ENCODE measurements around the gene DEF6. TPM values are rescaled to one million over a fixed set of nuclear protein-coding genes. Genes with fewer than 3 reads are reported as not detected.

The DEF6 gene
- total and polyA plus RNA-seq, 2 of the 8 experiments (the other 6 are each of a cell fraction or from before 2014, with no cell fraction given), result 3.3 to 4.1 TPM

DNA sequence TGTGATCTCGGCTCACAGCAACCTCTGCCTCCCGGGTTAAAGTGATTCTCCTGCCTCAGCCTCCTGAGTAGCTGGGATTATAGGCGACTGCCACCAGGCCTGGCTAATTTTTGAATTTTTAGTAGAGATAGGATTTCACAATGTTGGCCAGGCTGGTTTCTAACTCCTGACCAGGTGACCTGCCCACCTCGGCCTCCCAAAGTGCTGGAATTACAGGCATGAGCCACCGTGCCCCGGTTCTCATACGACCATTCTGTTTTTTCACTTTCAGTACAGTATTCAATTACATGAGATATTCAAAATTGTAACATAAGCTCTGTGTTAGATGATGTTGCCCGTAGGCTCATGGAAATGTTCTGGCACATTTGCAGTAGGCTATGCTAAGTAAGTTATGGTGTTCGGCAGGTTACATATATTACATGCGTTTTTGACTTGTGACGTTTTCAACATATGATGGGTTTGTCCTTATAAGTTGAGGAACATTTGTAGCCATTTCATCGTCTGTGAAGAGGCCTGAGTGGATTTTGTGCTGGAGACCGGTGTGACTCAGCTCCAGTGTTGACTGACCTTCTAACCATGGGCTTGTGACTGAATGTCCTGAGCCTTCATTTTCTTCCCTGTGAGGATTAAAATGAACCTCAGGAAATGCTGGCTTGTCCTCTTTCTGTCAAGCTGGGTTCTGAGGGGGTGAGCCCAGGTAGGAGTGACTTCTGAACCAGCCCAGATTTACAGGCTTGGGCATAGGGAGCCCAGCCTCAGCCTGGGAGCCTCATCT, 56.9 kb downstream of the DEF6 start:
- no peak overlapping the region for H4K91ac ChIP-seq (replicated peaks; ENCODE audit: insufficient read length, low read length)
- FAIRE-seq (no peak), DNase-seq (ENCODE audit: low read depth in 1 of 2, low spot score in 2 of 2) (no peak)
- no peak overlapping the region for H2BK20ac ChIP-seq (ENCODE audit: low read length)
- H2AK5ac ChIP-seq (ENCODE audit: low read depth, low read length), result no peak overlapping the region
- H3K27ac ChIP-seq (ENCODE audit: low read depth, low read length), result no peak overlapping the region
- no peaks in the 10 kb centered on the region; the same call in 1 of the 2 replicates for H3K79me1 ChIP-seq (ENCODE audit: low read depth, low read length)
- no peaks in the 10 kb centered on the region for H3K27me3 ChIP-seq (replicated peaks in 1 of 4; ENCODE audit: control insufficient read depth in 3 of 4, extremely low read depth in 1 of 4, insufficient read depth in 3 of 4, low read length in 3 of 4)
- no peak overlapping the region for H3K23ac ChIP-seq (ENCODE audit: insufficient read length)
- no peak overlapping the region for H4K8ac ChIP-seq (ENCODE audit: extremely low read depth, insufficient read depth, low read length)
- no peak overlapping the region for H2BK5ac ChIP-seq (ENCODE audit: low read depth, low read length)
- CTCF ChIA-PET (ENCODE audit: partially characterized antibody), result interaction anchor here (0.6 to 1.2 kb wide), 5 partner anchors 11 to 65 kb away, joined by 3 to 4 read pairs (median 3); no protein-coding TSS in a partner anchor
- no peaks in the 10 kb centered on the region for H4K20me1 ChIP-seq (replicated peaks in 1 of 2; ENCODE audit: control insufficient read depth in 1 of 2, insufficient read depth in 2 of 2, low read length in 2 of 2)
- POLR2A ChIA-PET (ENCODE audit: partially characterized antibody), result interaction anchor here (1.2 kb wide), 1 partner anchor 11 kb away, joined by 5 read pairs; no protein-coding TSS in a partner anchor
- no peak overlapping the region for H3K56ac ChIP-seq (replicated peaks; ENCODE audit: insufficient read length, low read depth, low read length)
- no peak overlapping the region for H4K5ac ChIP-seq (ENCODE audit: insufficient read length, low read depth, low read length)
- H2BK120ac ChIP-seq (replicated peaks; ENCODE audit: low read depth, low read length), result no peak overlapping the region
- no peaks in the 10 kb centered on the region for H3K23me2 ChIP-seq (ENCODE audit: low read depth, low read length)
- H3K14ac ChIP-seq (ENCODE audit: insufficient read length), result no peak overlapping the region
- no peak overlapping the region for H2AFZ ChIP-seq (ENCODE audit: low read length)
- no peaks in the 10 kb centered on the region for H3K9me3 ChIP-seq (ENCODE audit: insufficient read depth in 2 of 2, low read depth in 1 of 2, low read length in 1 of 2)
- WGBS, 2 experiments (ENCODE audit: extremely low coverage in 1 of 2, insufficient coverage in 1 of 2, insufficient read length in 1 of 2, insufficient replicate concordance in 2 of 2, low coverage in 1 of 2, low lambda C conversion rate in 2 of 2, missing lambda C conversion rate in 1 of 2), result 91% methylated on average over 13 of the region's 13 CpGs; no CpG with 5 or more reads in 1 of the 2 experiments
- H3K4ac ChIP-seq (replicated peaks; ENCODE audit: insufficient read length, low read depth, low read length), result no peak overlapping the region
- H2BK12ac ChIP-seq (ENCODE audit: low read depth, low read length), result no peak overlapping the region
- H3K4me3 ChIP-seq (ENCODE audit: extremely low read depth in 1 of 4, insufficient read depth in 2 of 4, low read depth in 3 of 4, low read length in 4 of 4), result no peak overlapping the region
- no peak overlapping the region for H3K9ac ChIP-seq (replicated peaks in 1 of 4; ENCODE audit: extremely low read depth in 1 of 4, low read depth in 3 of 4, low read length in 3 of 4)
- H2BK15ac ChIP-seq (ENCODE audit: low read length), result no peak overlapping the region
- no peak overlapping the region for H3K18ac ChIP-seq (ENCODE audit: extremely low read depth, low read length)
- H3K4me1 ChIP-seq (replicated peaks in 1 of 4; ENCODE audit: control insufficient read depth in 3 of 4, insufficient read depth in 4 of 4, low read length in 3 of 4), result 0 out of 7 replicates have a peak, but pooled peaks cover 0 to under 1% (median 0%) of the 10 kb centered on the region in 4 experiments
- H3K4me2 ChIP-seq (ENCODE audit: insufficient read depth in 1 of 2, low read depth in 2 of 2, low read length in 2 of 2), result no peak overlapping the region
- peaks cover 0 to 9% (median 4%) of the 10 kb centered on the region in 4 experiments; a peak in 3 of 8 replicates for H3K36me3 ChIP-seq (ENCODE audit: control insufficient read depth in 2 of 4, insufficient read depth in 4 of 4, low read length in 3 of 4)
- H3K79me2 ChIP-seq (ENCODE audit: control insufficient read depth in 1 of 2, insufficient read depth in 2 of 2, low read length in 2 of 2), result no peaks in the 10 kb centered on the region
- no peak for TF ChIP-seq SIRT6 (IDR thresholded peaks at IDR 0.05; ENCODE audit: low read length)
- no peak for TF ChIP-seq NANOG (IDR thresholded peaks at IDR 0.05; ENCODE audit: insufficient read depth, low read depth, low read length, poor library complexity, severe bottlenecking)
- no peak for TF ChIP-seq RAD21 (IDR thresholded peaks at IDR 0.05 in 1 of 2, conservative IDR thresholded peaks at IDR 0.05 in 1 of 2; ENCODE audit: low read depth in 2 of 2, low read length in 2 of 2)
- TF ChIP-seq TBP (IDR thresholded peaks at IDR 0.05; ENCODE audit: low read depth, low read length), result no peak
- no peak for TF ChIP-seq KDM5A (IDR thresholded peaks at IDR 0.05; ENCODE audit: low read length)
- no peak for TF ChIP-seq POU5F1 (IDR thresholded peaks at IDR 0.05; ENCODE audit: low read depth, low read length)
- no peak for TF ChIP-seq EZH2 (IDR thresholded peaks at IDR 0.05; ENCODE audit: low read depth, low read length, severe bottlenecking)
- no peak for TF ChIP-seq SP1 (IDR thresholded peaks at IDR 0.05; ENCODE audit: low read depth, low read length)
- no peak for TF ChIP-seq BCL11A (IDR thresholded peaks at IDR 0.05; ENCODE audit: low read depth in 2 of 2, low read length in 2 of 2)
